ENCODE results near the gene FGD1.
"Not testable (repeated sequence)": the region's sequence is repeated elsewhere in the genome, so short reads cannot be mapped to it uniquely, and the experiment has no call there.

The FGD1 gene

DNA sequence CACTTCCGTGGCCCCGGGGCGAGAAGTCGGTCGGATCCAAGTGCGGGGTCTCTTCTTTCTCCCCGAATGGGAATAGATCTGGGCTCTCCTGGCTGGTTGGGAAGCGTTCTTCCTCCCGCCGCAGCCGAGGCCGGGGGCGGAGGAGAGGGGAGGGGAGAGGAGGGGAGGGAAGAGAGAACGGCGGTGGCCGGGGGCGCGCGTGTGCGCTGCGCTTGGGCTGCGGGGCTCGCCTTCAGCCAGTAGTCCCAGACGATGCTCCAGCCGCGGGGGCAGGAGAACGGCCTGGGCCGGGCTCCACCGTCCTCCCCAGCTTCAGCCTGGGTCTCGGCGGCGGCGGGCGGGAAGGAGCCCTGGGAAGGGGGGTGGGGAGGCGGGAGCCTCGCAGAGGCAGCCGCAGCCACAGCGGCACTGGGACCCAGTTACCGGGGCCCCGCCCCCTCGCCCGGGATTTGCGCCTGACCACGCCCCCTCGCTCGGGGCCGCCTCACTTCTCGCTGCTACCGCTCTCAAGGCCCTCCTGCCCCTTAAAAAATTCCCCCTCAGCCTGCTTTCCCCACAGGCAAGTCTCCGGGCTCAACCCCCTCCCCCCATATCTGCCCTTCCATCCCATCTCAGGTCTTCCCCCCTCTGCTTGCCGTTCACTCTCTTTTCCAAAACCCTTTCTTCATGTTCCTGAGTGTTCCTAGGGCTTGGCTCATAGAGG, at the start of gene FGD1:
Gene FGD1 (minus strand): TSS at position 421 of the 703 bp plus-strand sequence. CDS start 802 bp downstream, outside the sequence.
- H3K27me3 ChIP-seq (ENCODE audit: control insufficient read depth, insufficient read depth, low read length) = no peaks in the 10 kb centered on the region
- no peaks in the 10 kb centered on the region for H3K4me1 ChIP-seq (ENCODE audit: control insufficient read depth, insufficient read depth, low read length)
- H3K4me3 ChIP-seq (ENCODE audit: low read length) = peak within 1 kb of the TSS; percentile 61
- no peaks in the 10 kb centered on the region for H3K36me3 ChIP-seq (ENCODE audit: control insufficient read depth, insufficient read depth, low read length)
- H3K27ac ChIP-seq (ENCODE audit: low read depth, low read length) = peak within 1 kb of the TSS; percentile 41
- no peak within 1 kb of the TSS for H3K9ac ChIP-seq (ENCODE audit: low read length)

GRCh38 chrX:54542239-54542638, 46.2 kb upstream of the FGD1 start:
- not testable (repeated sequence) for H3K4me1 ChIP-seq (ENCODE audit: control insufficient read depth, insufficient read depth, low read length); H3K27ac ChIP-seq (ENCODE audit: low read depth, low read length); H3K4me3 ChIP-seq (ENCODE audit: low read length); H3K27me3 ChIP-seq (ENCODE audit: control insufficient read depth, insufficient read depth, low read length); H3K9ac ChIP-seq (ENCODE audit: low read length)
- H3K36me3 ChIP-seq (ENCODE audit: control insufficient read depth, insufficient read depth, low read length) = peaks cover 24% of the 10 kb centered on the region

DNA sequence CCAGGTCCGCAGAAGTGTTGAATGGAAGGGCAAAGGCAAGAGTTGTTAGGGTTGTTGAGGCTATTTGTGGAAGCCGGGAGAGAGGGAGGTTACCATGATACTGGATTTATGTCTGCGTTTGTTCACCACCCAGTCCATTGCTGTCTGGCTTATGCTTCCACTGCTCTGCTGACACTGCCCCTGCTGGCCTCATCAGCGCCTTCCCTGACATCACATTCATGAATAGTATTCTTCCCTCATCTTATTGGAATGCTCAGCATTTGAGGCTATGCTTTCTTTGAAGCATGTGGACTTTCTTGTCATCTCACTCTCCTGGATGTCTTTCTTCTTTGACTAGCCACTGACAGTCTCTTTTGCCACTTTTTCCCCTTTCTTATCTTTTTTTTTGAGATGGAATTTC, 44.3 kb upstream of the FGD1 start:
- Histone ChIP-seq H3K4me1 (ENCODE audit: control insufficient read depth, insufficient read depth, low read length) (no peaks in the 10 kb centered on the region), H3K4me3 (ENCODE audit: low read length) (no peak overlapping the region), H3K27me3 (ENCODE audit: control insufficient read depth, insufficient read depth, low read length) (peaks cover 3% of the 10 kb centered on the region), H3K9ac (ENCODE audit: low read length) (no peak overlapping the region), H3K27ac (ENCODE audit: low read depth, low read length) (no peak overlapping the region), H3K36me3 (ENCODE audit: control insufficient read depth, insufficient read depth, low read length) (peaks cover 25% of the 10 kb centered on the region)

- Histone ChIP-seq H3K9ac (ENCODE audit: low read length) (no peak overlapping the region), H3K27ac (ENCODE audit: low read depth, low read length) (no peak overlapping the region), H3K27me3 (ENCODE audit: control insufficient read depth, insufficient read depth, low read length) (no peaks in the 10 kb centered on the region), H3K4me1 (ENCODE audit: control insufficient read depth, insufficient read depth, low read length) (no peaks in the 10 kb centered on the region), H3K4me3 (ENCODE audit: low read length) (no peak overlapping the region), H3K36me3 (ENCODE audit: control insufficient read depth, insufficient read depth, low read length) (peaks cover 2% of the 10 kb centered on the region)
These were observed 38.2 kb upstream of the FGD1 start for GRCh38 chrX:54534271-54534670.

DNA sequence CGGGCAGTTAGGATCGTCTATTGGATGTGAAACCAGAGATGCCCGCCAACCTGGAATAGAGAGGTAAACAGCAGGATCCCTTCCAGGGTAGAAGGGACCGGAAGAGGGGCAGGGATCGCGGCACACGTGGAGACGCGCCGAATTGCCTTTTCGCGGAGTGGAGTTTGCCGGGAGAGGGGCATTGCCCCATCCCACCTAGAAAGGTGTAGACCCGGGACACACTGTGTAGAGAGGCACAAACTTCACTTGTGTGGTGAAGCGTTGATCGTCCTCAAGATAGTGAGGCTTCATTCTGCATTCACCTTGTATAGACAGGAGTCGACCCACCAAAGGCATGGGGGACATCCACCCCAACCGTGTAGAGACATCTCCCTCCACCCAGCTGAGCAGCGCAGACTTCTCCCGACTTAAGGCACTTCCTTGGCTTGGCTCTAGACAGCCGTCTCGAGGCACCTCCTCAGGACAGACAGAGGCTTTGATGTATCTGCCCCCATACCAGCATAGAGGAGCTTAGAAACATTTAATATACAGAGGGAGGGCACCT, 34.4 kb upstream of the FGD1 start:
- Histone ChIP-seq H3K9ac (ENCODE audit: low read length) (peak overlapping the region; percentile 61), H3K4me3 (ENCODE audit: low read length) (peak overlapping the region; percentile 73), H3K27me3 (ENCODE audit: control insufficient read depth, insufficient read depth, low read length) (no peaks in the 10 kb centered on the region), H3K27ac (ENCODE audit: low read depth, low read length) (no peak overlapping the region), H3K4me1 (ENCODE audit: control insufficient read depth, insufficient read depth, low read length) (no peaks in the 10 kb centered on the region), H3K36me3 (ENCODE audit: control insufficient read depth, insufficient read depth, low read length) (no peaks in the 10 kb centered on the region)

DNA sequence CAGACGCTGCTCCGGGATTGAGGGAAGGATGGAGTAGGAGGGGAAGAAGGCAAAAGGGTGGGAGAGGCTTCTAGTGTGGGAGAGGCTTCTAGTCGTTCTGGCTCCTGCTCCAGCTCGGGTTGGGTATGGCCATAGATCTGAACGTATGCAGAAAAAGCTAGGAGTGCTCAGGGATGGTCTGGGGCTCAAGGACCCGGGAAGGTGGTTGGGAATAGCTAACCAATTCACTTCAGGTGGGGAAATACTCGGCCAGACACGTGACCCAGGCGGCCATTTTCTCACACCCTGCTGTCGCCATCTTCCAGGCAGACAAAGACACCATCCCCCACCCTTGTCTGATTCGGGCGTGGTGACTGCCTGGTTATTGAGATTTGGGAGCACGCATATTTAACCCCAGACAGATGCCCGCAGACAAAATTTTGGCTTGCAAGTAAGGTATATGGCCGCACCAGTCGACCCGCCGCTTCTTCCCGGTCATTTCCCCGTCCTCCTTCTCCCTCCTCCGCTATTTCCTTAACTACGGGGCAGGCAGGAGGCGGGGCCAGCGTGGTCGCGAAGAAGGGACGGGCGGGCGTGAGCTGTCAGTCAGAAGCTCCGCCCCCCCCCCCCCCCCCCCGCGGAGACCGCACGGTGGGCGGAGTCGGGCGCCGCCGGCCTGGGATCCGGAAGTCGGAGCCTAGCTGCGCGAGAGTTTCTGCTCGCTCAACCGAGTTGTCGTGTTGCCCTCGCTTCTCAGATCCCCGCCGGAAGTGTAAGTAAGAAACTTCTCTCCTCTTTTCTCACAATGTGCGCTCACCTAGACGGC, 33.7 kb upstream of the FGD1 start, which contains the start of gene GNL3L:
Gene GNL3L (plus strand): TSS at position 668 of the 805 bp plus-strand sequence. CDS start 2,348 bp downstream, outside the sequence.
- Histone ChIP-seq H3K36me3 (ENCODE audit: control insufficient read depth, insufficient read depth, low read length) (no peaks in the 10 kb centered on the region), H3K27me3 (ENCODE audit: control insufficient read depth, insufficient read depth, low read length) (no peaks in the 10 kb centered on the region), H3K27ac (ENCODE audit: low read depth, low read length) (peak within 1 kb of the TSS; percentile 82), H3K4me3 (ENCODE audit: low read length) (peak within 1 kb of the TSS; percentile 73), H3K9ac (ENCODE audit: low read length) (peak within 1 kb of the TSS; percentile 61), H3K4me1 (ENCODE audit: control insufficient read depth, insufficient read depth, low read length) (no peaks in the 10 kb centered on the region)

- no peak overlapping the region for H3K27ac ChIP-seq (ENCODE audit: low read depth, low read length)
- no peak overlapping the region for H3K9ac ChIP-seq (ENCODE audit: low read length)
- H3K4me3 ChIP-seq (ENCODE audit: low read length) = peak overlapping the region; percentile 61
- no peaks in the 10 kb centered on the region for H3K4me1 ChIP-seq (ENCODE audit: control insufficient read depth, insufficient read depth, low read length)
- H3K27me3 ChIP-seq (ENCODE audit: control insufficient read depth, insufficient read depth, low read length) = no peaks in the 10 kb centered on the region
- H3K36me3 ChIP-seq (ENCODE audit: control insufficient read depth, insufficient read depth, low read length) = no peaks in the 10 kb centered on the region
These were observed 33.1 kb upstream of the FGD1 start for GRCh38 chrX:54529151-54529550.

- Histone ChIP-seq H3K4me3 (ENCODE audit: low read length) (no peak overlapping the region), H3K27ac (ENCODE audit: low read depth, low read length) (no peak overlapping the region), H3K36me3 (ENCODE audit: control insufficient read depth, insufficient read depth, low read length) (no peaks in the 10 kb centered on the region), H3K9ac (ENCODE audit: low read length) (no peak overlapping the region), H3K4me1 (ENCODE audit: control insufficient read depth, insufficient read depth, low read length) (no peaks in the 10 kb centered on the region), H3K27me3 (ENCODE audit: control insufficient read depth, insufficient read depth, low read length) (no peaks in the 10 kb centered on the region)
These were observed 13.4 kb upstream of the FGD1 start for GRCh38 chrX:54509400-54509799.

- no peak overlapping the region for H3K4me3 ChIP-seq (ENCODE audit: low read length)
These were observed 902 bp upstream of the FGD1 start for GRCh38 chrX:54496936-54497335.

DNA sequence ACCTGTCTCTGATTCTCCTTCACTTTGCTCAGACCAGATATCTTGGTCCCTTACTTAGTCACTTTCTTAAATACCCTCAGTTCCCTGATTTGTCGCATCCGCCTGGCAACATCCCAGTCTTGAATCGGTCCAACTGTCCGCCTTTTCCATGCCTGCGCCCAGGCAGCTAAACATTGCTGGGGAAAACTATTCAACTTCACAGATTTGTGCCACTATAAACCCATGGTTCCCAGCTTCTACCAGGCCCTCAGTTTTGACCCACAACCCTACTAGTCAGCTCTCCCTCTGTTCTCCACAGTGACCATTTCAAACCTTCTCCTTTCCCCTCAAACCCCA, 451 bp upstream of the FGD1 start:
- Histone ChIP-seq H3K27me3 (ENCODE audit: control insufficient read depth, insufficient read depth, low read length) (no peaks in the 10 kb centered on the region), H3K36me3 (ENCODE audit: control insufficient read depth, insufficient read depth, low read length) (no peaks in the 10 kb centered on the region), H3K27ac (ENCODE audit: low read depth, low read length) (peak overlapping the region; percentile 41), H3K4me1 (ENCODE audit: control insufficient read depth, insufficient read depth, low read length) (no peaks in the 10 kb centered on the region), H3K9ac (ENCODE audit: low read length) (no peak overlapping the region), H3K4me3 (ENCODE audit: low read length) (peak overlapping the region; percentile 29)

More at GRCh38 chrX:54496936-54497335, 902 bp upstream of the FGD1 start:
- peak overlapping the region; percentile 41 for H3K27ac ChIP-seq (ENCODE audit: low read depth, low read length)
- H3K36me3 ChIP-seq (ENCODE audit: control insufficient read depth, insufficient read depth, low read length) = no peaks in the 10 kb centered on the region
- no peaks in the 10 kb centered on the region for H3K4me1 ChIP-seq (ENCODE audit: control insufficient read depth, insufficient read depth, low read length)
- H3K9ac ChIP-seq (ENCODE audit: low read length) = no peak overlapping the region
- H3K27me3 ChIP-seq (ENCODE audit: control insufficient read depth, insufficient read depth, low read length) = no peaks in the 10 kb centered on the region

DNA sequence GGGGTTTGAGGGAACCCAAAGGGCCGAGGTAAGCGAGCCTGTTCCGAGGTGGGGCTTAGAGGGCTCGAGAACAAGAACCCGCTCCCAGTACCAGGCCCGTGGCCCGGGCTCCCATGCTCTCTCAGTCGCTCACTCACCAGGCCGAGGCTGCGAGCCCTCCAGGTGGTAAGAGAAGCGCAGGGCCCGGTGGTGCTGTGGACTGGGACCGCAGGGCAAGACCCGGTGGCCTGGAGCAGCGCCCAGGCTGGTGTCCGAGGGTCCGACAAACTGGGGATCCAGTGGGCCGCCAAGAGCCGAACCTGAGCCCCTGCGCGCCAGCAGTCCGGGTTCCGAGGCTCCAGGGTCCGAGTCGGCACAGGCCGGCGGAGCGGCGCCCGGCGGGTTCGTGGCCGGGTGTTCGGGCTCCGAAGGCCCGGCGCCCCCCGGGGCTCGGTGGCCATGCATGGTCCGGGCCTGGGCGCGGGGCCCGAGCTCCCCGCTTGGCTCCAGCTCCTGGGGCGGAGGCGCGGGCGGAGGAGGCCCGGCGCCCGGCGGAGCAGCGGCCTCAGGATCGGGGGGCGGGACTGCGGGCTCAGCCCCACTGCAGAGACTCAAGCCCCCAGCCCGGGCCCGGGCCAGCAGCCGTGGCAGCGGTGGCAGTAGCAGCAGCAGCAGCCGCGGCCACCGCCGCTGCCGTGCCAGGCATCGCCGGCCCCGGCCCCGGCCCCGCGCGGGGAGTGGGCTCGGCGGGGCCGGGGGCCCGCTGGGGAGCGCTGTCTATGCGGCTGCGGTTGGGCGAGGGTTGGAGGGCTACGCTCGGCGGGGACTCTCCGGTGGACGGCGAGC, 833 bp downstream of the FGD1 start:
- H3K36me3 ChIP-seq (ENCODE audit: control insufficient read depth, insufficient read depth, low read length) = no peaks in the 10 kb centered on the region
- no peaks in the 10 kb centered on the region for H3K4me1 ChIP-seq (ENCODE audit: control insufficient read depth, insufficient read depth, low read length)
- H3K4me3 ChIP-seq (ENCODE audit: low read length) = peak overlapping the region; percentile 61
- no peak overlapping the region for H3K9ac ChIP-seq (ENCODE audit: low read length)
- H3K27ac ChIP-seq (ENCODE audit: low read depth, low read length) = peak overlapping the region; percentile 41
- H3K27me3 ChIP-seq (ENCODE audit: control insufficient read depth, insufficient read depth, low read length) = no peaks in the 10 kb centered on the region

Data from rectal smooth muscle tissue (tissue), 1 donor.